ENCODE results near the gene ADAM10. TPM values are rescaled to one million over a fixed set of nuclear protein-coding genes. Genes with fewer than 3 reads are reported as not detected.
A peak's percentile ranks its signal among the peaks of the same experiment; 100 is the strongest.

The ADAM10 gene
- polyA plus RNA-seq, 1 donor = 264 TPM

GRCh38 chr15:58760385-58761009, 11.0 kb upstream of the ADAM10 start:
- DNase-seq = no peak

- DNase-seq = no peak
These were observed 8.6 kb upstream of the ADAM10 start for GRCh38 chr15:58758141-58758540.

- no peak for DNase-seq
These were observed 6.4 kb upstream of the ADAM10 start for GRCh38 chr15:58755956-58756355.

- DNase-seq = no peak
These were observed 5.8 kb upstream of the ADAM10 start for GRCh38 chr15:58755350-58755749.

- DNase-seq = no peak
These were observed 3.2 kb upstream of the ADAM10 start for GRCh38 chr15:58752716-58753115.

GRCh38 chr15:58748852-58749531, 515 bp downstream of the ADAM10 start:
- DNase-seq = peak; percentile 49

GRCh38 chr15:58748040-58748851, 1.3 kb downstream of the ADAM10 start:
- DNase-seq = no peak

- DNase-seq = no peak
These were observed 3.3 kb downstream of the ADAM10 start for GRCh38 chr15:58746174-58746573.

- no peak for DNase-seq
These were observed 6.5 kb downstream of the ADAM10 start for GRCh38 chr15:58742819-58743502.

GRCh38 chr15:58742022-58742813, 7.3 kb downstream of the ADAM10 start:
- DNase-seq = no peak

- DNase-seq = no peak
These were observed 8.5 kb downstream of the ADAM10 start for GRCh38 chr15:58741032-58741431.

- DNase-seq = no peak
These were observed 9.1 kb downstream of the ADAM10 start for GRCh38 chr15:58740436-58740835.

- DNase-seq = no peak
These were observed 11.3 kb downstream of the ADAM10 start for GRCh38 chr15:58738046-58738707.

- DNase-seq = no peak
These were observed 12.2 kb downstream of the ADAM10 start for GRCh38 chr15:58737298-58737697.

GRCh38 chr15:58736018-58736643, 13.4 kb downstream of the ADAM10 start:
- DNase-seq = no peak

GRCh38 chr15:58734859-58735258, 14.6 kb downstream of the ADAM10 start:
- no peak for DNase-seq

- DNase-seq = no peak
These were observed 16.7 kb downstream of the ADAM10 start for GRCh38 chr15:58732625-58733363.

GRCh38 chr15:58731756-58732535, 17.6 kb downstream of the ADAM10 start:
- no peak for DNase-seq

- DNase-seq = no peak
These were observed 22.6 kb downstream of the ADAM10 start for GRCh38 chr15:58726867-58727266.
